ENCODE results near the gene RNF115.

- TF ChIP-seq CTCF (IDR thresholded peaks at IDR 0.05; ENCODE audit: low read depth, low read length, poor library complexity, severe bottlenecking) (no peak), EZH2phosphoT487 (IDR thresholded peaks at IDR 0.05; ENCODE audit: borderline replicate concordance, low read length) (no peak)
Observed at GRCh38 chr1:145702826-145703225, 121.1 kb downstream of the RNF115 start.

Data from DOHH2 (cell line).